ENCODE data around the gene MDM2.

Gene MDM2

GRCh38 chr12:68792952-68793351 lies 15.0 kb upstream of the MDM2 start:
- Histone ChIP-seq H4K20me1 (ENCODE audit: insufficient read depth, low read length) (no peaks in the 10 kb centered on the region), H3K79me2 (ENCODE audit: low read length) (no peaks in the 10 kb centered on the region), H3K9me2 (replicated peaks; ENCODE audit: insufficient read depth, low read length) (no peaks in the 10 kb centered on the region), H3K27ac (ENCODE audit: low read length) (no peak overlapping the region), H3K36me3 (replicated peaks; ENCODE audit: insufficient read depth, low read length) (no peaks in the 10 kb centered on the region), H3K4me1 (ENCODE audit: low read length) (0 out of 2 replicates have a peak, but pooled peaks cover 6% of the 10 kb centered on the region), H3F3A (ENCODE audit: insufficient read depth, low read length) (no peaks in the 10 kb centered on the region), H2AFZ (ENCODE audit: low read length) (peak overlapping the region; percentile 2), H3K4me2 (ENCODE audit: low read depth, low read length) (no peak overlapping the region), H3K4me3 (ENCODE audit: low read length) (no peak overlapping the region), H3K9me3 (replicated peaks; ENCODE audit: insufficient read depth, low read length) (no peaks in the 10 kb centered on the region), H3K27me3 (replicated peaks; ENCODE audit: insufficient read depth, low read length) (no peaks in the 10 kb centered on the region), H3K9ac (ENCODE audit: low read length) (no peak overlapping the region)
- TF ChIP-seq EZH2 (optimal IDR thresholded peaks at IDR 0.05; ENCODE audit: low read depth, low read length), result no peak
- TF ChIP-seq CTCF (IDR thresholded peaks at IDR 0.05; ENCODE audit: low read length), result no peak
- DNase-seq, result peak; percentile 58

GRCh38 chr12:68793436-68793835 lies 14.5 kb upstream of the MDM2 start:
- no peak for DNase-seq
- H3K9me2 ChIP-seq (replicated peaks; ENCODE audit: insufficient read depth, low read length), result no peaks in the 10 kb centered on the region
- H3K9me3 ChIP-seq (replicated peaks; ENCODE audit: insufficient read depth, low read length), result no peaks in the 10 kb centered on the region
- H3F3A ChIP-seq (ENCODE audit: insufficient read depth, low read length), result no peaks in the 10 kb centered on the region
- no peak overlapping the region for H3K27ac ChIP-seq (ENCODE audit: low read length)
- H3K36me3 ChIP-seq (replicated peaks; ENCODE audit: insufficient read depth, low read length), result no peaks in the 10 kb centered on the region
- TF ChIP-seq EZH2phosphoT487 (IDR thresholded peaks at IDR 0.05; ENCODE audit: low read length) (no peak), EZH2 (optimal IDR thresholded peaks at IDR 0.05; ENCODE audit: low read depth, low read length) (no peak), CTCF (IDR thresholded peaks at IDR 0.05; ENCODE audit: low read length) (no peak)
- no peaks in the 10 kb centered on the region for H4K20me1 ChIP-seq (ENCODE audit: insufficient read depth, low read length)
- no peaks in the 10 kb centered on the region for H3K79me2 ChIP-seq (ENCODE audit: low read length)
- no peak overlapping the region for H3K4me2 ChIP-seq (ENCODE audit: low read depth, low read length)
- H3K4me1 ChIP-seq (ENCODE audit: low read length), result 0 out of 2 replicates have a peak, but pooled peaks cover 4% of the 10 kb centered on the region
- H3K4me3 ChIP-seq (ENCODE audit: low read length), result no peak overlapping the region
- H3K9ac ChIP-seq (ENCODE audit: low read length), result no peak overlapping the region
- peak overlapping the region; percentile 2; the same call in 1 of the 2 replicates for H2AFZ ChIP-seq (ENCODE audit: low read length)
- no peaks in the 10 kb centered on the region for H3K27me3 ChIP-seq (replicated peaks; ENCODE audit: insufficient read depth, low read length)

- Histone ChIP-seq H3K9me2 (replicated peaks; ENCODE audit: insufficient read depth, low read length) (no peaks in the 10 kb centered on the region), H4K20me1 (ENCODE audit: insufficient read depth, low read length) (no peaks in the 10 kb centered on the region), H2AFZ (ENCODE audit: low read length) (no peak overlapping the region), H3K4me1 (ENCODE audit: low read length) (0 out of 2 replicates have a peak, but pooled peaks cover 4% of the 10 kb centered on the region), H3K4me2 (ENCODE audit: low read depth, low read length) (no peak overlapping the region), H3K79me2 (ENCODE audit: low read length) (no peaks in the 10 kb centered on the region), H3K27me3 (replicated peaks; ENCODE audit: insufficient read depth, low read length) (no peaks in the 10 kb centered on the region), H3K4me3 (ENCODE audit: low read length) (no peak overlapping the region), H3K9ac (ENCODE audit: low read length) (no peak overlapping the region), H3K27ac (ENCODE audit: low read length) (no peak overlapping the region), H3K36me3 (replicated peaks; ENCODE audit: insufficient read depth, low read length) (no peaks in the 10 kb centered on the region), H3K9me3 (replicated peaks; ENCODE audit: insufficient read depth, low read length) (no peaks in the 10 kb centered on the region), H3F3A (ENCODE audit: insufficient read depth, low read length) (no peaks in the 10 kb centered on the region)
- TF ChIP-seq CTCF (IDR thresholded peaks at IDR 0.05; ENCODE audit: low read length) (no peak), EZH2phosphoT487 (IDR thresholded peaks at IDR 0.05; ENCODE audit: low read length) (no peak), EZH2 (optimal IDR thresholded peaks at IDR 0.05; ENCODE audit: low read depth, low read length) (no peak)
- DNase-seq, result no peak
Observed at GRCh38 chr12:68793975-68794652, 13.9 kb upstream of the MDM2 start.
